Psoas muscle (tissue), 8 donors: ENCODE data around the gene NYAP2. TPM values are rescaled to one million over a fixed set of nuclear protein-coding genes. Genes with fewer than 3 reads are reported as not detected.

Experiments
- ATAC-seq, 4 donors: fragments of 200-7000 bp; cut with Tn5 transposase; one replicate each; pipeline ENCODE4 v1.9.1; 2020; ENCODE audit warnings: moderate library complexity in 3 of 4, mild to moderate bottlenecking in 2 of 4
- DNase-seq, 2 donors: peaks; one replicate each; pipeline ENCODE4 v3.0.0-alpha.2; 2020
- H3K27ac ChIP-seq: fragments of 200-600 bp; one replicate; pipeline ENCODE4 v1.8.0; 2022
- H3K27me3 ChIP-seq, 3 donors: fragments of 200-600 bp in 1 of 3; one replicate each; pipeline versions ENCODE4 v1.6.1 to v1.8.0; 2013 to 2022; ENCODE audit warnings: low read length in 2 of 3, mild to moderate bottlenecking in 2 of 3, moderate library complexity in 1 of 3; ENCODE audit not compliant: insufficient read depth in 3 of 3
- H3K36me3 ChIP-seq, 2 donors: fragments of 200-600 bp in 1 of 2; one replicate each; pipeline versions ENCODE4 v1.6.1 to v1.8.0; 2013 to 2022; ENCODE audit warnings: low read depth in 1 of 2, mild to moderate bottlenecking in 1 of 2, moderate library complexity in 1 of 2; ENCODE audit not compliant: insufficient read depth in 1 of 2
- H3K4me1 ChIP-seq: fragments of 200-600 bp; one replicate; pipeline ENCODE4 v1.8.0; 2022
- H3K4me3 ChIP-seq: fragments of 200-600 bp; one replicate; pipeline ENCODE4 v1.8.0; 2022; ENCODE audit warnings: mild to moderate bottlenecking
- H3K9me3 ChIP-seq: fragments of 200-600 bp; one replicate; pipeline ENCODE4 v1.8.0; 2022
- WGBS, 3 donors: extraction: QIAGEN DNeasy Blood & Tissue Kit; methylation state at CpG; one replicate each; pipeline versions ENCODE4 v1.1.6 to v1.1.7; 2013; 5-methylcytosine and 5-hydroxymethylcytosine counted together
- intact Hi-C, 2 donors: fragments of 100-400 bp; cut with DNase I; formaldehyde crosslinking; loops; one replicate each; pipeline versions ENCODE4 v1.11.0 to v1.14.2; 2022
- polyA plus RNA-seq, 3 donors: library from polyadenylated mRNA; stranded (reverse); fragments of 200-250 nt; gene quantifications; one replicate each; pipeline ENCODE4 v1.2.3, GENCODE V29; 2013
- total RNA-seq, 4 donors: library from RNA; stranded (reverse); fragmentation: NEBNext Ultra II Directional in 2 of 4; extraction: Animal tissue kit (Norgen Biotek cat#: 25700) in 2 of 4; gene quantifications; one replicate each; pipeline versions ENCODE4 v1.2.1 to v1.2.4, GENCODE V29; 2021 to 2023
- TF ChIP-seq, protein P1 (sequence below): fragments of 200-600 bp; IDR thresholded peaks from one replicate; pipeline ENCODE4 v1.8.0; 2022; ENCODE audit warnings: antibody characterized with exemption
- donor health status: healthy with polysubstance abuse.
- donor health status: DM: no; HTN: no; CAD: no; lungs with moderate emphysema.
- donor health status: Bipolar disorder and iron deficiency.
- donor health status: healthy.
- donor health status: DM: yes; HTN: yes; CAD: no.
- donor health status: DM: no; HTN: no; CAD: no.
- donor health status: DM: no; HTN: no; CAD: no.
- donor health status: DM: yes; HTN: yes; CAD: no.

Gene NYAP2
- total and polyA plus RNA-seq, 7 donors, result 0.03 to 5.0 (median 0.90) TPM

DNA sequence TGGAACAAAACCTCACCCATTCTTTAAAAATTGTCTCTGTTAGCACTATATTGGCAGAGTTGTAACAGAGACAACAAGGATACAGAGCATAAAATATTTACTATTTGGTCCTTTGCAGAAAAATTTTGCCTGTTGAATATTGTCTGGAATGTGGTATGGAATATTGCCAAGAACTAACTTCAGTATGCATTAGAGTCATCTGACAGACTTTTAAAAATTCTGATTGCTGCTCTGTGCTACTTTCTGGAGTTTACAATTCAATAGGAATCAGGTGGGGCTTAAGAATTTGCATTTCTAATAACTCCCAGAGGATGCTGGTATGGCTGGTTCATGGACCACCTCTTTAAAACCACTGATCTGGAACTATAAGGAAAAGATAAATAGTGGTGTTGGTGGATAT is 32.8 kb upstream of the NYAP2 start:
- Histone ChIP-seq H3K36me3 (no peaks in the 10 kb centered on the region), H3K4me1 (no peaks in the 10 kb centered on the region), H3K4me3 (no peak overlapping the region), H3K27me3 (no peaks in the 10 kb centered on the region), H3K9me3 (no peaks in the 10 kb centered on the region), H3K27ac (no peak overlapping the region)
- DNase-seq (no peak), ATAC-seq (no peak)
- intact Hi-C loops, result no loop called here
- TF ChIP-seq, protein P1, sequence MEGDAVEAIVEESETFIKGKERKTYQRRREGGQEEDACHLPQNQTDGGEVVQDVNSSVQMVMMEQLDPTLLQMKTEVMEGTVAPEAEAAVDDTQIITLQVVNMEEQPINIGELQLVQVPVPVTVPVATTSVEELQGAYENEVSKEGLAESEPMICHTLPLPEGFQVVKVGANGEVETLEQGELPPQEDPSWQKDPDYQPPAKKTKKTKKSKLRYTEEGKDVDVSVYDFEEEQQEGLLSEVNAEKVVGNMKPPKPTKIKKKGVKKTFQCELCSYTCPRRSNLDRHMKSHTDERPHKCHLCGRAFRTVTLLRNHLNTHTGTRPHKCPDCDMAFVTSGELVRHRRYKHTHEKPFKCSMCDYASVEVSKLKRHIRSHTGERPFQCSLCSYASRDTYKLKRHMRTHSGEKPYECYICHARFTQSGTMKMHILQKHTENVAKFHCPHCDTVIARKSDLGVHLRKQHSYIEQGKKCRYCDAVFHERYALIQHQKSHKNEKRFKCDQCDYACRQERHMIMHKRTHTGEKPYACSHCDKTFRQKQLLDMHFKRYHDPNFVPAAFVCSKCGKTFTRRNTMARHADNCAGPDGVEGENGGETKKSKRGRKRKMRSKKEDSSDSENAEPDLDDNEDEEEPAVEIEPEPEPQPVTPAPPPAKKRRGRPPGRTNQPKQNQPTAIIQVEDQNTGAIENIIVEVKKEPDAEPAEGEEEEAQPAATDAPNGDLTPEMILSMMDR, result no peak

DNA sequence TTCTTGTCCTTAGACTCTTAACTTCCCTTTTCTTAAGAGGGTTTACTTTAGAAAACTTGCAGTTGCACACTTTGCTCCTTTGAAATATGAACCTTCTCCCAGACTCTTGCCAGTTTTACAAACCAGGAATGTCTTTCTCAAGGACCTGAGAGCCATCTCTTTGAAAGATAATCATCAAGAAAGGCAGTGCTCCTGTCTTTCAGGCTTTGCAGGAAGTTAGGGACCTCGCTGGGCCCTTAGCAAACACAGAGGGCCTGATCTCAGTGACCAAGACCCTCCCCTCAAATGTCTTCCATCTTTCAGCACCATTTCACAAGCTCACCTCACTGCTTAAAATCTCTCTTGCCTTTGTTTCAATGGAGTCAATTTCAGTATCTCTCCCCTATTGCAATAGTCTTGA is 32.0 kb upstream of the NYAP2 start:
- no peaks in the 10 kb centered on the region for H3K27me3 ChIP-seq
- no peaks in the 10 kb centered on the region for H3K9me3 ChIP-seq
- no peak for DNase-seq
- ATAC-seq, result no peak
- H3K4me1 ChIP-seq, result no peaks in the 10 kb centered on the region
- TF ChIP-seq, protein P1, result no peak
- 46 to 63% (median 56%) methylated on average over 1 of the region's 1 CpG for WGBS, 3 donors
- H3K27ac ChIP-seq, result no peak overlapping the region
- H3K36me3 ChIP-seq, result no peaks in the 10 kb centered on the region
- intact Hi-C loops, result no loop called here
- H3K4me3 ChIP-seq, result no peak overlapping the region

DNA sequence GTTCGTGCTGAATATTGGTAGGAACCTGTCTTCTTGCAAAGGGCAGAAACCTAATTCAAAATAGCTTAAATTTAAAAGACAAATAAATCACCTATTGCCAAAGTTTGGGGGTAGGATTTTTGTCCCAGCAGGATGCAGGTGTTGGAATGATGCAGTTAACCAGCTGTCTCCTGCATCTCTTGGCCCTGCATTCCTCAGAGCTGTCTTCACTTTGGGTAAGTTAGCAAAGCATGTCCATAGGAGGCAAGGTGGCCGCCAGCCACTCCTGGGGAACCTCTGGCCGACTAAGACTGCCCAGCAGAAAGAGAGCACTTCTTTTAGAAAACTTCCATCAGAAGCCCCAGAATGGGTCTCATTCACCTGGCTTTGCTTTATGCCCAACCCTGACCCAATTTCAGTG is 20.5 kb upstream of the NYAP2 start:
- no peaks in the 10 kb centered on the region for H3K4me1 ChIP-seq
- TF ChIP-seq, protein P1, result no peak
- no peak overlapping the region for H3K27ac ChIP-seq
- DNase-seq, result no peak
- no peaks in the 10 kb centered on the region for H3K27me3 ChIP-seq
- WGBS, 3 donors, result 59 to 63% (median 61%) methylated on average over 3 of the region's 3 CpGs
- no peak for ATAC-seq
- H3K9me3 ChIP-seq, result no peaks in the 10 kb centered on the region
- intact Hi-C loops, result no loop called here
- H3K4me3 ChIP-seq, result no peak overlapping the region
- H3K36me3 ChIP-seq, result no peaks in the 10 kb centered on the region

DNA sequence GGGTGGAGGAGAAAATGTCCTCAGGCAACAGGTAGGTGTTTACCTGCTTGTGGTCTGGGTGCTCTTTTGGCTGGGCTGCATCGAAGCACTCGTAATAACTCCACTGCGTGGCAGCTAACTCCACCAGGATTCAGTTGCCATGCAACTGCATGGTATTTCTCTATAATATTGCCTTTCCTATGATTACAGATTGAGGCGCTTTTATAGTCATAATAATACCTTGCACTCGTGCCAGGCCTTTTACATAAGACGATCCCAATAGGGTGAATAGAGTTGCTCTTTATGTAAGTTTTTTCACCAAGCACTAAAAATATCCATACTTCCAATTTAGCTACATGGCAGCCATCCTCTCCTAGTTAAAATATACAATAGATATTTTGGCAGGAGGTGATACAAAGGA is 19.7 kb upstream of the NYAP2 start:
- H3K27me3 ChIP-seq, result no peaks in the 10 kb centered on the region
- WGBS, 3 donors, result 88 to 93% (median 91%) methylated on average over 6 of the region's 6 CpGs

DNA sequence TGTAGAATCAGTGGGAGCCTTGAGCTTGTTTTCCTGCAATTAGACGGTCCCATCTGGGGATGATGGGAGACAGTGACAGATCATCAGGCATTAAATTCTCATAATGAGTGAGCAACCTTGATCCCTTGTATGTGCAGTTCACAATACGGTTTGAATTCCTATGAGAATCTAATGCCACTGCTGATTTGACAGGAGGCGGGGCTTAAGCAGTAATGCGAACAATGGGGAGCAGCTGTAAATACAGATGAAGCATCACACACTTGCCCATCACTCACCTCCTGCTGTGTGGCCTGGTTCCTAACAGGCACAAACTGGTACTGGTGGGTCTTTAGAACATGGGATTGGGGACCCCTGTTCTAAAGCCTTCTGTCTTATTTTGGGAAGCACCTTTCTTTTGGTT is 17.9 kb upstream of the NYAP2 start:
- ATAC-seq (no peak), DNase-seq (no peak)
- H3K36me3 ChIP-seq, result no peaks in the 10 kb centered on the region
- H3K9me3 ChIP-seq, result no peaks in the 10 kb centered on the region
- WGBS, 3 donors, result 68 to 81% (median 79%) methylated on average over 4 of the region's 4 CpGs
- H3K27me3 ChIP-seq, result no peaks in the 10 kb centered on the region
- TF ChIP-seq, protein P1, result no peak
- H3K27ac ChIP-seq, result no peak overlapping the region
- no peak overlapping the region for H3K4me3 ChIP-seq
- intact Hi-C loops, result no loop called here
- H3K4me1 ChIP-seq, result no peaks in the 10 kb centered on the region

More for the DNA sequence above, 19.7 kb upstream of the NYAP2 start:
- H3K36me3 ChIP-seq, result no peaks in the 10 kb centered on the region
- no peak overlapping the region for H3K4me3 ChIP-seq
- no peak overlapping the region for H3K27ac ChIP-seq
- H3K9me3 ChIP-seq, result no peaks in the 10 kb centered on the region
- intact Hi-C loops, result no loop called here
- DNase-seq, result no peak
- no peaks in the 10 kb centered on the region for H3K4me1 ChIP-seq
- TF ChIP-seq, protein P1, result no peak
- ATAC-seq, result no peak
